Activated gamma-delta T cell treated with anti-CD3 and anti-CD28 coated beads, Interleukin-2, amount 50 U/mL, for 16 hours (primary cell): Measurements from ENCODE around the gene PLA2G4F.
"Not testable (repeated sequence)": the region's sequence is repeated elsewhere in the genome, so short reads cannot be mapped to it uniquely, and the experiment has no call there.

Source experiments
- DNase-seq: peaks from one replicate; pipeline ENCODE4 v3.0.0-alpha.2; 2020; ENCODE audit warnings: low read depth

Gene PLA2G4F

DNA sequence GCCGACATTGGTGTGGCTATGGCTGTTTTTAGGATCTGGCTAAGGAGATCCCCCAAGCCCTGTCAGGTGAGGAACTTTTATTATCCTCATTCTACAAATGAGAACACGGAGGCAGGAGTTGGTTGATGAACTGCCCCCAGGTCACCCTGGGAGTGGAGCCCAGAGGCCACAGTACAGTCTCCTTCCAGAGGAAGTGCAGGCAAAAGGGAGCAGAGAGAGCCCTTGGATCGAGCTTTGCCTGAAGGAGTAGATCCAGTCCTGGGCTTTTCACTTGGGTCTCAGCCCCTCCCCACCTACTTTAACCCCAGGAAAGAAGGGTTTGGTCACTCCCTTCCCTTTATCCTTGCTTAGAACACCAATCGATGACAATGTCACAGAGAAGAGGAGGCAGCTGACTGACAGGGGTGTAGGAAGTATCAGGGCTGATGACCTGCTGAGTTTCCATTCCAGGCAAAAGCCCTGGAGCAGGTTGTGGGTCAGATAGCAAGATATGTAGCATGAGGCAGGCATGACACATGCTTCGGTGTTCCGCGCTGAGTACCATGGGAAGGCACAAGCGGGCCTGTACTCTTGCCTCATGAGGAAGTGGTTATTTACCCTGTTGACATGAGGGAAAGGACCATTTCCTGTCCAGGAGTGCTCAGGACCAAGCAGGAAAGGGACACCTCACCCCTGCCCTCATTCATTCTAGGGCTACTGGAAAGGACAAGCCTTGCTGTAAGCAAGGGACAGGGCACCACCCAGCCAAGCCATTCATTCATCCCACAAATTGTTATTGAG, 56.2 kb downstream of the PLA2G4F start:
- no peak for DNase-seq

DNA sequence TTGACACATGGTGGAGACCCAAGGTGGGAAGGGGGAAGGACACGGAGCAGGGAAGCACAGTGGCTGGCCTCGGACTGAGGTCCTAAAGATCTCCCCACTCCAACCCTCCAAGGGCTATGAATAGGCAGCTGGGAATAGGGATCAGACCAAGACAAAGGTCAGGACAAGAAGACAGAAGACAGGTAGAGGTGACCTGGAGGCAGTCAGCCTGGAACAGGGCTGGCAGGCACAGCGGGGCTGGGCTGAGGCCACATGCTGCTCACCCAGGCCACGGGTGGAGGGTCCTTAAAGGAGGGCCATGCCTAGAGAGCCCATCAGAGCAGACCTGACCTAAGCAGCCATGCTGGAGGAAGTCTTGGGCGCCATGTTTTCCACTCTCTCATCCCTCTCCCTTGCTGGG, 59.4 kb downstream of the PLA2G4F start:
- DNase-seq, result no peak

DNA sequence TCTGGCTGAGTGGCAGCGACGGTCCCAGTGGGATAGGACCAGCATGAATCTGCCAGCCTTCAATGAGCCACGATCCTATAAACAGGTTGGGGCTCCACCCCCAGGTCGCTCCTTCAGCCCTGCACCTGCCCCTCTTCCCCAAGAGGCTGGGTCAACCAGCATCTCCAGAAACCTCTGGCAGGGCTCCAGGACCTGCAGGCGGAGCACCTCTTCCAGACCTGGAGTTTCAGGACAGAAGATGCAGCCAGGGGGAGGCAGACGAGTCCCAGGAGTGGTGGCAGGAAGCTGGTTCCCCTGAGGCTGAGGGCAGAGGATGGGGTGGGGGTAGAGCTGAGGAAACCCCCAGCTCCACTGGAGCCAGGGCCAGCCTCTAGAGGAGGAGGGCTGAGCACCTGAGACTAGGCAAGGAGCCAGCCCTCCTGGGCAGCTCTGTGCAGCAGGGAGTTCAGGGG, 61.9 kb downstream of the PLA2G4F start, which contains the start of gene PLA2G4D:
Gene PLA2G4D (minus strand): TSS at position 51 of the 452 bp plus-strand sequence. CDS start 103 bp downstream, outside the sequence.
- no peak for DNase-seq

DNA sequence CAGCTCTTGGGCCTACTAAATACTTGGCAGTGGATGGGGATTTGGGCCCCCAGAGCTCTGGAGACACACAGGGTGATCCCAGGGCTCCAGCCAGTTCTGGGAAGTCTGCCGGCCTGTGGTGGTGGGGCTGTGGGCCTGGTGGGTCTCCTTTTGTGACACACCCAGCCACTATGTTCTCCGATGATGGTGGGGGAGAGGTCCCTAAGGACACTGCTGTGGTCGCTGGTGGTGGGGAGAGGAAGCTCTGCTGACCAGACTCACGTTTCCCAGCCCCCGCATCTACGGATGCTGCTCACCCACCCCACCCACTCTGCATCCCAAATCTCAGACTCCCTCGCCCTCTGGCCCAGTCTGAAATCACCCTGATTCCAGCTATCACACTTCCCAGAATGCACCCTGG, 62.5 kb downstream of the PLA2G4F start:
- no peak for DNase-seq

DNA sequence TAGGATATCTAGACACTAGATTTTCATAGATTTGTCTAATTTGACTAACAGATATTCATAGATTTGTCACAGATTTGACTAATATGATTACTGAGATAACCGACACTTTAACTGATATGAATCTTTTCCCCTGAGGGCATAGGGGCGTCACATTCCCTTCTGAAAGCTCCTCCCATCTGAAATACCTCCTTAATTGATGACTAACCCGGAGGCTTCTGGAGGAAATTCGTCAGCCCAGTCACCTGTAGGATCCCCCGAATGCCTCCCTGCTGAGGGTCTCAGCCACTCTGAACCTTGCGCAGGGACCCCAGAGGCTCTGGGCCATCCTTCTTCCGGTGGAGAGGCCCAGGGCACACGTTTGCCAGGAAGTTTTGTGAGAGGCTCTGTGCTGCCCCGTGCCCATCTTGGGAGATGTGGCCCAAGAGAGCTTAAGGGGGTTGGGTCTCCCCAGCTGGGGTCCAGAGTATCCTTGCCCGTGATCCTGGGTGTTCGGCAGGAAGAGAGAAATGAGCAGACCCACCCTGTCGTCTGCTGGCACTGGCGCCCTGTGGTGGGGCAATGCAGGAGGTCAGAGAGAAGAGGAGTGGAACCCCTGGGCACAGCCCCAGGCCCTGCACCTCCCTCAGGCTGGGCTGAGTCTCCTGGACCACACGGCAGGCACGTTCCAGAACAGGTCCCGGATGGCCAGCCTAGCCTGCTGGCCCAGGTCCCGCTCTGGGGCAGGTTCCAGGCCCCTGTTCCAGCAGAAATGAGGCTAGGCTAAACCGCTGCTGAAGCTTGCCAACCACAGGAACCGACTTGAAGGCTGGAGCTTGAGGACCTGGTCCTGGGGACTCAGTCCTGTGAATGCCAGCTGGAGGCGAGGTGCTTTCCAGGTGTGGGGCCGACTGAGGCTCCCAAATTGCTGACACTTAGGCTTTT, 63.8 kb downstream of the PLA2G4F start:
- DNase-seq, result no peak

DNA sequence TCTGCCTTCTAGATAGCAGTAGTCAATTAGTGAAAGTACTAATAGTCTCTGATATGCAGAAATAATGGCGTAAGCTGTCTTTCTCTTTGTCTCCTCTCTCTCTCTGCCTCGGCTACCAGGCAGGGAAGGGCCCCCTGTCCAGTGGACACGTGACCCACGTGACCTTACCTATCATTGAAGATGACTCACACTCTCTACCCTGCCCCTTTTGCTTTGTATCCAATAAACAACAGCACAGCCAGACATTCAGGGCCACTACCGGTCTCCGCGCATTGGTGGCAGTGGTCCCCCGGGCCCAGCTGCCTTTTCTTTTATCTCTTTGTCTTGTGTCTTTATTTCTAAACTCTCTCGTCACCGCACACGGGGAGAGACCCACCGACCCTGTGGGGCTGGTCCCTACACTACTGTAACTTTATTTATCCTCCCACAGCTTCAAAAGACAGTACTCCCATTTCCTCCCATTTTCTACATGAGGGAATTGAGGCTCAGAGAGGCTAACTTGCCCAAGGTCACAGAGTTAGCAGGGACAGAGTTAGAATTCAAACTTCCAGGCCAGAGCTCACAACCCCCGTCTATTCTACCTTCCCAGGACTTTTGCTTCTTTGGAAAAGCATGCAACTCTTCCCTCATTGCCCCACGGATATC, 64.6 kb downstream of the PLA2G4F start:
- DNase-seq, result not testable (repeated sequence)

DNA sequence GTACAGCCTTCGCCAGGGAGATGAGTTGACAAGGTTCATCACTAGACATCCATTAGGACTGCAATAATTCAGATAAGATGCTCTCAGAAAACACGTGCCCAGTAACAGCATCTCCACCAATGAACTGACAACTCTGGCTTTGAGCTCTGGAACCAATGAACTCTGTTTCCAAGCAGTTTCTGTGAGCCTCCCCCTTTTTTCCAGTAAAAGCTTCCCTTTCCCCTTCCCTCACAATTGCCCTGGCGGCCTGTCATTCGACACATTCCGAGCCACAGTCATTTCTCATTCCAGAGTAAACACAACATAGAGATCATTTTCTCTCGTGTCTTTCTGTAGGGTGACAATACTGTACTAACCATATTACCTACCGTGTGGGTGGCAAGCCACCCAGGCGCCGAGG, 65.7 kb downstream of the PLA2G4F start:
- no peak for DNase-seq

DNA sequence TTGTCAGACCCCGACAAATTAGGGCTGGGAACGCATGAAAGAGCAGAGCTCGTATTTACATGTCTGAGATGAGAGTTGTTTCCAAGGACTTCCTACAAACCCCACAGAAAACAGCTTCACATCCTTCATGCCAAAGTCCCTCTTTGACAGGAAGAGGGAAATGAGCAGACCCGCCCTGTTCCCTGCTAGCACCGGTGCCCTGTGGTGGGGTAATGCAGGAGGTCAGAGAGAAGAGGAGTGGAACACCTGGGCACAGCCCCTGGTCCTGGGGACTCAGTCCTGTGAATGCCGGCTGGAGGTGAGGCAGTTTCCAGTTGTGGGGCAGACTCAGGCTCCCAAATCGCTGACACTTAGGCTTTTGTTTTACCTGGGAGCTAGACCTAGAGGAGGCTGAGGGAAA, 66.1 kb downstream of the PLA2G4F start:
- DNase-seq, result no peak

DNA sequence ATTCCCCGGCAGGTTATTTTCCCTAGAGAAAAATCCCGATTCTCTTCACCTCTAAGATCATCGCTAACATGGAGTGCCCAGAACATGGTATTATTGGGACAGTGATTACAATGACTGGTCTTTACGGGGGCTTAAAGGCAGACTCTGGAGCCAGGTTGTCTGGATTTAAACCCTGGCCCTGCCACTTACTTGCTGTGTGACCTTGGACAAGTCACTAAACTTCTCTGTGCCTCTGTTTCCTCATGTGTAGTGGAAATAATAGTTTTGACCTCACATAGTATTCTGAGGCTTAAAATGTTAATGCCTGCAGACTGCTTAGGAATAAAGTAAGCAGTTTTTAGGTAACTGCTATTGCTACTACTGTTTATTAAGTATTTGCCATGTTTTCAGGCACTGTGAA, 66.5 kb downstream of the PLA2G4F start:
- no peak for DNase-seq
